Naive thymus-derived CD4-positive, alpha-beta T cell (primary cell): ENCODE results near the gene SLC16A5. TPM values are rescaled to one million over a fixed set of nuclear protein-coding genes. Genes with fewer than 3 reads are reported as not detected.

Experiments
- ATAC-seq: fragments of 150-1000 bp; cut with Tn5 transposase; 2 replicates; pipeline ENCODE4 v1.10.0; 2021; ENCODE audit warnings: mild to moderate bottlenecking, moderate library complexity
- CTCF ChIA-PET: fragments of 350-600 bp; sonication (Branson Sonifier 250); formaldehyde crosslinking; loops from one replicate; lab custom pipeline; 2021; ENCODE audit warnings: antibody characterized with exemption; lab: Charles Lee
- POLR2A ChIA-PET: fragments of 350-600 bp; sonication (Branson Sonifier 250); formaldehyde crosslinking; loops from one replicate; lab custom pipeline; 2021; ENCODE audit warnings: antibody characterized with exemption, inconsistent platforms; lab: Charles Lee
- DNase-seq, 9 donors: peaks; one replicate each; pipeline versions ENCODE4 v3.0.0 to v3.0.0-alpha.2; 2020 to 2022; ENCODE audit warnings: mixed read lengths in 1 of 9
- H3K27ac ChIP-seq: one replicate; pipeline ENCODE4 v1.7.0; 2013; ENCODE audit warnings: mild to moderate bottlenecking, low read depth, low read length, moderate library complexity
- H3K27me3 ChIP-seq, 2 donors: one replicate each; pipeline ENCODE4 v1.7.0; 2013; ENCODE audit warnings: low read length in 2 of 2, mild to moderate bottlenecking in 2 of 2, moderate library complexity in 2 of 2; ENCODE audit not compliant: control insufficient read depth in 2 of 2, insufficient read depth in 2 of 2
- H3K36me3 ChIP-seq, 3 experiments: 1 replicate in 2 of 3; 2 replicates in 1 of 3; pipeline ENCODE4 v1.7.0; 2013; ENCODE audit warnings: low read length in 3 of 3, mild to moderate bottlenecking in 3 of 3, moderate library complexity in 1 of 3; ENCODE audit not compliant: insufficient read depth in 3 of 3, control insufficient read depth in 2 of 3
- H3K4me1 ChIP-seq, 2 donors: one replicate each; pipeline ENCODE4 v1.7.0; 2013; ENCODE audit warnings: low read length in 2 of 2, mild to moderate bottlenecking in 2 of 2, moderate library complexity in 1 of 2; ENCODE audit not compliant: control insufficient read depth in 2 of 2, insufficient read depth in 2 of 2
- H3K4me3 ChIP-seq: 2 replicates; pipeline ENCODE4 v1.7.0; 2013; ENCODE audit warnings: mild to moderate bottlenecking, low read length
- H3K9me3 ChIP-seq, 3 experiments: 1 replicate in 2 of 3; 2 replicates in 1 of 3; pipeline ENCODE4 v1.7.0; 2013; ENCODE audit warnings: low read length in 3 of 3; ENCODE audit not compliant: control insufficient read depth in 2 of 3
- H3K27ac Mint-ChIP-seq, 9 donors: one replicate each; pipeline ENCODE4 v1.8.0; 2020 to 2022; ENCODE audit warnings: mixed read lengths in 9 of 9, mild to moderate bottlenecking in 8 of 9, moderate library complexity in 5 of 9, inconsistent platforms in 2 of 9
- H3K27me3 Mint-ChIP-seq, 5 donors: one replicate each; pipeline ENCODE4 v1.8.0; 2021 to 2022; ENCODE audit warnings: mixed read lengths in 5 of 5, mild to moderate bottlenecking in 1 of 5
- H3K36me3 Mint-ChIP-seq, 5 donors: one replicate each; pipeline ENCODE4 v1.8.0; 2020 to 2022; ENCODE audit warnings: mixed read lengths in 5 of 5, mild to moderate bottlenecking in 3 of 5, inconsistent platforms in 1 of 5
- H3K4me1 Mint-ChIP-seq, 7 donors: one replicate each; pipeline ENCODE4 v1.8.0; 2020 to 2022; ENCODE audit warnings: mixed read lengths in 7 of 7, mild to moderate bottlenecking in 3 of 7, inconsistent platforms in 1 of 7
- H3K4me3 Mint-ChIP-seq, 10 donors: one replicate each; pipeline ENCODE4 v1.8.0; 2020 to 2022; ENCODE audit warnings: mild to moderate bottlenecking in 10 of 10, mixed read lengths in 10 of 10, moderate library complexity in 6 of 10, inconsistent platforms in 2 of 10
- H3K9me3 Mint-ChIP-seq, 11 donors: one replicate each; pipeline ENCODE4 v1.8.0; 2020 to 2022; ENCODE audit warnings: mixed read lengths in 11 of 11, mild to moderate bottlenecking in 4 of 11, inconsistent platforms in 1 of 11, moderate library complexity in 1 of 11
- intact Hi-C, 2 donors: fragments of 100-400 bp; cut with micrococcal nuclease; formaldehyde crosslinking; loops; one replicate each; pipeline ENCODE4 v1.15.1; 2023
- polyA plus RNA-seq, 2 donors: library from polyadenylated mRNA; unstranded; fragments of 300-500 nt; fragmentation: Illumina TruSeq; gene quantifications; one replicate each; pipeline ENCODE4 v1.2.3, GENCODE V29; 2021
- total RNA-seq, 6 experiments: library from RNA in 5 of 6; stranded (reverse) in 5 of 6; gene quantifications; 1 replicate in 5 of 6; 2 replicates in 1 of 6; pipeline ENCODE4 v1.2.3 and lab custom pipeline; 2021 to 2026

Gene SLC16A5
- total and polyA plus RNA-seq, 7 experiments from 2014 or later, result 5.9 to 26.3 (median 19.2) TPM

DNA sequence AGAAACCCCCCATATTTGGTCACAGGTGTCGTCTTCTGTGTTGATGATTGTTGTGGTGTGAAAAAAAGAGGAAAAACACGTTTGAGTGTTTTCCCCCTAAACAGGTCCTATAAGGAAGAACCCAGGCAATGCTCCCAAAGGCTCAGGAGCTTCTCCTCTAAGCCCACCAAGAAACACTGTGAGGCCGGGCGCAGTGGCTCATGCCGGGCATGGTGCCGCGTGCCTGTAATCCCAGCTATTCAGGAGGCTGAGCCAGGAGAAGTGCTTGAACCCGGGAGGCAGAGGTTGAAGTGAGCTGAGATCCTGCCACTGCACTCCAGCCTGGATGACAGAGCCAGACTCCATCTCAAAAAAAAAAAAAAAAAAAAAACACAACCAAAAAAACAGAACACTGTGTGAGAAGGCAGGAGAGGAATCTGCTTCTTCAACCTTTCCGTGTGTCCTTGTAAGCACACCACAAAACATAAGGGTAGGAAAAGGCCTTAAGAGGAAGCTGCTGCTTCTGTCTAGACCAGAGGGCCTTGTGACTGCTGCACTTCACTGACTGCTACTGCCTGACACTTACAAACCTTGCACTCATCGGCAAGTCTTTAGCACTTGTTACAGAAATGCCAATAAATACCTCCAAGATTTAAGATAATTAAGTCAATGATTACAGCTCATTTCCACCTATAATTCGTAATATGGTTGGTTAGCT, 57.2 kb downstream of the SLC16A5 start:
- H3K9me3 Mint-ChIP-seq, result no peaks in the 10 kb centered on the region
- H3K4me3 Mint-ChIP-seq, result no peak overlapping the region
- ChIA-PET CTCF (interaction anchor here (0.6 kb wide), 1 partner anchor 14 kb away, joined by 3 read pairs; the partner anchor contains the start of gene NT5C), POLR2A (interaction anchor here (1.0 to 1.6 kb wide), 4 partner anchors 10 to 30 kb away, joined by 3 to 8 read pairs (median 4); partner anchors contain the start of genes JPT1 and NT5C)
- Histone ChIP-seq H3K4me1 (peaks cover 10 to 13% of the 10 kb centered on the region in 2 donors), H3K9me3 (no peaks in the 10 kb centered on the region), H3K4me3 (no peak overlapping the region), H3K27me3 (no peaks in the 10 kb centered on the region), H3K27ac (no peak overlapping the region), H3K36me3 (peaks cover 0 to 46% (median 0%) of the 10 kb centered on the region in 3 experiments)
- intact Hi-C loops, result no loop called here
- H3K27ac Mint-ChIP-seq, result peak overlapping the region in 2 of 9 donors; percentile 10 to 20
- no peaks in the 10 kb centered on the region for H3K27me3 Mint-ChIP-seq
- no peak for DNase-seq
- no peak for ATAC-seq
- peaks cover 0 to 40% (median 11%) of the 10 kb centered on the region in 5 donors for H3K36me3 Mint-ChIP-seq
- peaks cover 16 to 37% (median 21%) of the 10 kb centered on the region in 7 donors for H3K4me1 Mint-ChIP-seq

DNA sequence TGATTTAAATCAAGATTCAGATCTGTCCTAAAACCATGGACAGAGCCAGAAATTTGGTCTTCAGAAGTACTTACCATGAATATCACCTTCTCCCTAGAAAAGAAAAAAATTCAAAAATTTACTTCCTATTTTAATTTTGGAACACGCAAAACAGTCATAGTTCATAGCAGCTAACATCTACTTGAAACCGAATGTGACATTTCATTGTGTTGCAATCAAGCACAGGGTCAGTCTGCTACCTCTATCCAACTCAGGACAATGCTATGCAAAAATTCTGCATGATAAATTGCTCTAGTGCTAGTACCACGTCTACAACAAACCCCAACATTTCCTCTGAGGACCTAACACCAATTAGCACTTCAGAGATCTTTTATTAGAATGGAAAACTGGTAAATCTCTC, 58.8 kb downstream of the SLC16A5 start:
- Histone ChIP-seq H3K27ac (no peak overlapping the region), H3K27me3 (no peaks in the 10 kb centered on the region), H3K4me3 (no peak overlapping the region), H3K36me3 (peaks cover 0 to 46% (median 0%) of the 10 kb centered on the region in 3 experiments), H3K9me3 (no peaks in the 10 kb centered on the region), H3K4me1 (peaks cover 0 to 3% of the 10 kb centered on the region in 2 donors)
- intact Hi-C loops, result no loop called here
- ChIA-PET POLR2A (interaction anchor here (0.8 to 1.6 kb wide), 2 partner anchors 8 to 59 kb away, joined by 3 to 8 read pairs; partner anchors contain the start of genes JPT1 and SLC16A5), CTCF (interaction anchor here (1.8 kb wide), 1 partner anchor 15 kb away, joined by 6 read pairs; the partner anchor contains the start of gene NT5C)
- peaks cover 0 to 40% (median 11%) of the 10 kb centered on the region in 5 donors for H3K36me3 Mint-ChIP-seq
- H3K9me3 Mint-ChIP-seq, result no peaks in the 10 kb centered on the region
- no peaks in the 10 kb centered on the region for H3K27me3 Mint-ChIP-seq
- DNase-seq (no peak), ATAC-seq (no peak)
- peaks cover 5 to 24% (median 8%) of the 10 kb centered on the region in 7 donors for H3K4me1 Mint-ChIP-seq
- H3K27ac Mint-ChIP-seq, result peak overlapping the region in 3 of 9 donors; percentile 2 to 65 (median 49)
- H3K4me3 Mint-ChIP-seq, result no peak overlapping the region

DNA sequence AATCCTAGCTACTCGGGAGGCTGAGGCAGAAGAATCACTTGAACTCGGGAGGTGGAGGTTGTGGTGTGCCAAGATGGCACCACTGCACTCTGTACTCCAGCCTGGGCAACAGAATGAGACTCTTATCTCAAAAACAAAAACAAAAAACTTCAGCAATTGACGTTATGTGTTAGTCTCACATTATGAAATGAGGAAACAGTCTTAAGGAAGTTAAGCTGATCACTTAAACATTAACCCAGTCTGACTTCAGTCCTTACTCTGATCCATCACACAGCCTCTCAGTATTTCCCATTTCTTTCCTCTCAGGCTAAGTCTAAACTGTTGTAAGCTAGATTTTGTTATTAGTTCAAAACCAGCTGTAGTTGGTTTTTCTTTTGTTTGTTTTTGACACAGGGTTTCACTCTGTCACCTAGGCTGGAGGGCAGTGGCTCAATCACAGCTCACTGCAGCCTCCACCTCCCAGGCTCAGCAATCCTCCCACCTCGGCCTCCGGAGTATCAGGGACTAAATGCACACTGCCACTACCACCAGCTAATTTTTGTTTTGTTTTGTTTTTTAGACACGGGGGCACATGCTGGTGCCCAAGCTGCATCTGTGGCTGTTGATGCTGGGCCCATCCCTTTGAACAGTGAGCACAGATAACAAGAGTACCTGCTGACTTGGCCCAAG, 60.3 kb downstream of the SLC16A5 start:
- DNase-seq, result no peak
- peaks cover 0 to 6% of the 10 kb centered on the region in 2 donors for H3K4me1 ChIP-seq
- Mint-ChIP-seq H3K27me3 (no peaks in the 10 kb centered on the region), H3K27ac (peak overlapping the region in 3 of 9 donors; percentile 32 to 51 (median 46)), H3K36me3 (peaks cover 0 to 40% (median 11%) of the 10 kb centered on the region in 5 donors), H3K4me3 (no peak overlapping the region), H3K9me3 (no peaks in the 10 kb centered on the region), H3K4me1 (peaks cover 17 to 36% (median 20%) of the 10 kb centered on the region in 7 donors)
- H3K9me3 ChIP-seq, result no peaks in the 10 kb centered on the region
- ATAC-seq, result peak; percentile 51
- no peak overlapping the region for H3K27ac ChIP-seq
- peaks cover 0 to 46% (median 0%) of the 10 kb centered on the region in 3 experiments for H3K36me3 ChIP-seq
- ChIA-PET CTCF (interaction anchor here (0.6 to 2.1 kb wide), 3 partner anchors 17 to 415 kb away, joined by 3 to 12 read pairs (median 6); partner anchors contain the start of gene NT5C), POLR2A (interaction anchor here (0.6 to 2.5 kb wide), 3 partner anchors 9 to 91 kb away, joined by 4 to 6 read pairs (median 6); no protein-coding TSS in a partner anchor)
- H3K27me3 ChIP-seq, result no peaks in the 10 kb centered on the region
- H3K4me3 ChIP-seq, result no peak overlapping the region
- intact Hi-C loops, result no loop called here

DNA sequence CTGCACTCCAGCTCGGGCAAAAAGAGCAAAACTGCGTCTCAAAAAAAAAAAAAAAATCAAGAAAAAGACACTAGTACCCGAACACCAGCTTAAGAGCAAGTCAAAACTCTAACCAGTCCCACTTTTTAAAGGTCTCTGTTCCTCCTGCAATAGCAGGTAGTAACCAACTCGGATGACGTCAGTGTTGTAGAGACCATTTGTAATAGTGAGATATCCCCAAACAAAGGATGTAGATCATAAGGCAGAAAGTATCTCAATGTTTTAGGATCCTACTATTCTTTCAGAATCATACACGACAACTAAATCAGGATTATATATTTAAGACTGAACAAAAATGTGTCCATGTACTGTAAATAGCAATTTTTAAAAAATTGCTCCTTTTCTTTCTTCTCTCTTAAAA, 64.2 kb downstream of the SLC16A5 start:
- peak overlapping the region in 7 of 10 donors; percentile 12 to 98 (median 93) for H3K4me3 Mint-ChIP-seq
- no peak for DNase-seq
- POLR2A ChIA-PET, result interaction anchor here (0.7 to 1.2 kb wide), 3 partner anchors 38 to 109 kb away, joined by 3 read pairs; partner anchors contain the start of genes GGA3 and MRPS7
- H3K27ac Mint-ChIP-seq, result peak overlapping the region in 4 of 9 donors; percentile 19 to 95 (median 88)
- H3K9me3 ChIP-seq, result no peaks in the 10 kb centered on the region
- H3K9me3 Mint-ChIP-seq, result peaks cover 0 to 5% (median 0%) of the 10 kb centered on the region in 11 donors
- H3K36me3 Mint-ChIP-seq, result peaks cover 0 to 24% (median 7%) of the 10 kb centered on the region in 5 donors
- no peak overlapping the region for H3K4me3 ChIP-seq
- H3K27me3 Mint-ChIP-seq, result no peaks in the 10 kb centered on the region
- intact Hi-C loops, result no loop called here
- no peak for ATAC-seq
- no peak overlapping the region for H3K27ac ChIP-seq
- H3K4me1 Mint-ChIP-seq, result peaks cover 18 to 52% (median 37%) of the 10 kb centered on the region in 7 donors
- CTCF ChIA-PET, result no interaction called here
- H3K36me3 ChIP-seq, result peaks cover 0 to 23% (median 0%) of the 10 kb centered on the region in 3 experiments
- no peaks in the 10 kb centered on the region for H3K27me3 ChIP-seq
- H3K4me1 ChIP-seq, result peaks cover 0 to 18% of the 10 kb centered on the region in 2 donors

DNA sequence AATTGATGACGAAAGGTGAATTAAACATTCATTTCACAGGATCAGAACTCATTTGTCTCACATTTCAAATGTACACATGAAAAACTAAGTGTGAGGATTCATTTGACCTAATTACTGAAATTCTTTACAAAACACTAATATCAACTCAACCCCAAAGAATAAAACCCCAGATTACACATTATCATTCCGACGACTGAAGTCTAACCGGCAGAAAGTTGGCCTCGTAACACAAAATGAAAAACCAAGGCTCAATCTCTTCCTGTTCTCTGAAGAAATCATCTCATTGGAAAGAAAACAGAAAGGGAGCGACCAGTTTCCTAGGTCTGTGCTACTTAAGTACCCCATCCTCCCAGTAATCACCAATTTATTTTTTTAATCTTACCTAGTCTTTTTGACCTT, 64.8 kb downstream of the SLC16A5 start:
- Mint-ChIP-seq H3K27me3 (no peaks in the 10 kb centered on the region), H3K4me1 (peaks cover 12 to 49% (median 39%) of the 10 kb centered on the region in 7 donors), H3K4me3 (peak overlapping the region; percentile 88 to 98 (median 93)), H3K27ac (peak overlapping the region in 7 of 9 donors; percentile 1 to 95 (median 83)), H3K36me3 (peaks cover 0 to 20% (median 4%) of the 10 kb centered on the region in 5 donors), H3K9me3 (peaks cover 0 to 5% (median 0%) of the 10 kb centered on the region in 11 donors)
- intact Hi-C loops, result no loop called here
- H3K27ac ChIP-seq, result no peak overlapping the region
- no peaks in the 10 kb centered on the region for H3K27me3 ChIP-seq
- peak overlapping the region; percentile 84 for H3K4me3 ChIP-seq
- DNase-seq (no peak), ATAC-seq (no peak)
- H3K9me3 ChIP-seq, result no peaks in the 10 kb centered on the region
- peaks cover 0 to 18% of the 10 kb centered on the region in 2 donors for H3K4me1 ChIP-seq
- ChIA-PET POLR2A (interaction anchor here (1.1 kb wide), 1 partner anchor 16 kb away, joined by 4 read pairs; no protein-coding TSS in a partner anchor), CTCF (no interaction called here)
- peaks cover 0 to 17% (median 0%) of the 10 kb centered on the region in 3 experiments for H3K36me3 ChIP-seq
